Measurements from ENCODE around the gene TSEN2. TPM values are rescaled to one million over a fixed set of nuclear protein-coding genes. Genes with fewer than 3 reads are reported as not detected.

Gene TSEN2
- total RNA-seq, 1 experiment from 2014 or later: 35.5 TPM

DNA sequence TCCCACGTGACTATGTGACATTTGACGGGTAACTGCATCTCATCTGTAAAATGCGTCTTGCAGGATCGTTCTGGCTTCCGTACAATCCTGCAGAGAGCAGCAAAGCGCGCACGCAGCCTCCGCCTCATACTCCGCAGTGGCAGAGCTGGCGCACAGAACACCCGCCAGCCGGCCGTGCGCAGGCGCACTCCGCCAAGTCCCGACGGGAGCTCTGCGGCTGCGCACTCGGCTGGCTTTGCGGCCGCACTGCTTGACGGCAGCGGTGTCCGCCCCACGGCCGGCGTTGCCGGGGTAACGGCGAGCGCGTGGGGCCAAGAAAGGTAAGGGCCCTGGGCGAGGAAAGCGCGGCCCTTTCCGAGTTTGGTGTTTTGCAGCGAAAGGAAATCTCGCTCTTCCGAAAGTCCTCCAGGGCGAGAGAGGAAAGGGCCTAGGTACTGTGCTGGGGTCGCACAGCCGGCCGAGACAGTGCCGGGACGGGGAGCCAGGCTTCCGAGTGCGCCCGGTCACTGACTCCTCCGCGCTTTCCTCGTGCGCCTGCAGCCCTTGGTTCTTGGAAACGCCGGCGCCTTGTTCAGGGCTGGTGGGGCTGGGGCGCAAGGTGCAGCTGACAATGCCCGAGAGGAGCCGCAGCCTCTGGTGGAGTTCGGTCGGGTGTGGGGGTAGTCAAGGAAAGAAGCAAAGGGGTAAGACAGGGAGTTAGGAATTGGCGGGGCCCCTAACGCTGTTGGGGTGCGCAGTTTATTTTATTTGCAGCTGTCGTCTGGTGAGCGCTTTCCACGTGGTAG is at the start of gene TSEN2 (continued):
- TF ChIP-seq, protein P1, sequence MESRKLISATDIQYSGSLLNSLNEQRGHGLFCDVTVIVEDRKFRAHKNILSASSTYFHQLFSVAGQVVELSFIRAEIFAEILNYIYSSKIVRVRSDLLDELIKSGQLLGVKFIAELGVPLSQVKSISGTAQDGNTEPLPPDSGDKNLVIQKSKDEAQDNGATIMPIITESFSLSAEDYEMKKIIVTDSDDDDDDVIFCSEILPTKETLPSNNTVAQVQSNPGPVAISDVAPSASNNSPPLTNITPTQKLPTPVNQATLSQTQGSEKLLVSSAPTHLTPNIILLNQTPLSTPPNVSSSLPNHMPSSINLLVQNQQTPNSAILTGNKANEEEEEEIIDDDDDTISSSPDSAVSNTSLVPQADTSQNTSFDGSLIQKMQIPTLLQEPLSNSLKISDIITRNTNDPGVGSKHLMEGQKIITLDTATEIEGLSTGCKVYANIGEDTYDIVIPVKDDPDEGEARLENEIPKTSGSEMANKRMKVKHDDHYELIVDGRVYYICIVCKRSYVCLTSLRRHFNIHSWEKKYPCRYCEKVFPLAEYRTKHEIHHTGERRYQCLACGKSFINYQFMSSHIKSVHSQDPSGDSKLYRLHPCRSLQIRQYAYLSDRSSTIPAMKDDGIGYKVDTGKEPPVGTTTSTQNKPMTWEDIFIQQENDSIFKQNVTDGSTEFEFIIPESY (IDR thresholded peaks at IDR 0.05; ENCODE audit: extremely low read depth, insufficient replicate concordance, low read length): no peak
- TF ChIP-seq, protein P2, sequence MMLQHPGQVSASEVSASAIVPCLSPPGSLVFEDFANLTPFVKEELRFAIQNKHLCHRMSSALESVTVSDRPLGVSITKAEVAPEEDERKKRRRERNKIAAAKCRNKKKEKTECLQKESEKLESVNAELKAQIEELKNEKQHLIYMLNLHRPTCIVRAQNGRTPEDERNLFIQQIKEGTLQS (IDR thresholded peaks at IDR 0.05): no peak
- TF ChIP-seq EZH2 (IDR thresholded peaks at IDR 0.05) (no peak), FOSL1 (IDR thresholded peaks at IDR 0.05; ENCODE audit: low read depth) (no peak)

GRCh38 chr3:12436514-12437220 is 47.6 kb upstream of the TSEN2 start:
- Histone ChIP-seq H4K20me1 (ENCODE audit: insufficient read depth) (no peaks in the 10 kb centered on the region), H3K27me3 (ENCODE audit: insufficient read depth, low read length) (no peaks in the 10 kb centered on the region), H3K27ac (ENCODE audit: low read depth, low read length) (no peak overlapping the region), H3K36me3 (ENCODE audit: control insufficient read depth in 1 of 2, insufficient read depth in 2 of 2, low read length in 2 of 2) (no peaks in the 10 kb centered on the region), H3K79me2 (ENCODE audit: insufficient read depth, low read length) (no peaks in the 10 kb centered on the region), H3K9me2 (ENCODE audit: insufficient read depth) (no peaks in the 10 kb centered on the region), H2AFZ (ENCODE audit: low read depth, low read length, poor library complexity, severe bottlenecking) (no peak overlapping the region), H3K9me3 (ENCODE audit: control insufficient read depth in 1 of 2, insufficient read depth in 1 of 2, low read depth in 1 of 2, low read length in 2 of 2) (no peaks in the 10 kb centered on the region), H3K9ac (ENCODE audit: low read length) (no peak overlapping the region), H3K4me2 (ENCODE audit: low read length) (no peak overlapping the region), H3K4me1 (ENCODE audit: control insufficient read depth in 1 of 2, insufficient read depth in 2 of 2, low read length in 2 of 2) (peaks cover 0 to 8% of the 10 kb centered on the region in 2 experiments; a peak in 1 of 4 replicates), H3K4me3 (replicated peaks in 1 of 2; ENCODE audit: low read depth in 1 of 2, low read length in 2 of 2) (no peak overlapping the region)
- TF ChIP-seq, protein P3, sequence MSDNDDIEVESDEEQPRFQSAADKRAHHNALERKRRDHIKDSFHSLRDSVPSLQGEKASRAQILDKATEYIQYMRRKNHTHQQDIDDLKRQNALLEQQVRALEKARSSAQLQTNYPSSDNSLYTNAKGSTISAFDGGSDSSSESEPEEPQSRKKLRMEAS (IDR thresholded peaks at IDR 0.05): no peak
- TF ChIP-seq JUND (IDR thresholded peaks at IDR 0.05) (no peak), YY1 (IDR thresholded peaks at IDR 0.05; ENCODE audit: extremely low read depth, insufficient replicate concordance, low read depth, low read length) (no peak), FOSL1 (IDR thresholded peaks at IDR 0.05; ENCODE audit: low read depth) (no peak), SRF (IDR thresholded peaks at IDR 0.05; ENCODE audit: low read depth) (no peak), POLR2AphosphoS5 (IDR thresholded peaks at IDR 0.05; ENCODE audit: low read depth, low read length) (no peak)
- no TSS peak for BruUV-seq (replicated peaks)
- ChIA-PET CTCF (no interaction called here), POLR2A (no interaction called here), RAD21 (ENCODE audit: low non-redundant PET in 1 of 2, low total read pairs in 2 of 2, uncharacterized antibody in 2 of 2, unreplicated experiment in 2 of 2) (no interaction called here)
- DNase-seq (ENCODE audit: low read depth, low spot score) (no peak), ATAC-seq (no peak)
- intact Hi-C loops (cut with micrococcal nuclease): no loop called here

Data from HCT116 (cell line).